HCT116 (cell line): ENCODE data around the gene CDKAL1. TPM values are rescaled to one million over a fixed set of nuclear protein-coding genes. Genes with fewer than 3 reads are reported as not detected.

Experiments
- ATAC-seq: fragments of 200-7000 bp; cut with Tn5 transposase; 2 replicates; pipeline ENCODE4 v1.9.1; 2020; ENCODE audit warnings: mild to moderate bottlenecking, moderate library complexity
- BruUV-seq: library from RNA; stranded (reverse); fragments of 400-500 nt; replicated peaks from 2 replicates; lab custom pipeline; 2021; lab: Mats Ljungman, UMichigan
- CTCF ChIA-PET: fragments of 300-600 bp; sonication (Branson Sonifier 250); formaldehyde crosslinking; loops from one replicate; lab custom pipeline; 2021; ENCODE audit warnings: antibody characterized with exemption; lab: Charles Lee
- POLR2A ChIA-PET: fragments of 300-600, 350-600 bp; sonication (Branson Sonifier 250); formaldehyde crosslinking; loops from one replicate; lab custom pipeline; 2021; ENCODE audit warnings: antibody characterized with exemption; lab: Charles Lee
- RAD21 ChIA-PET, 2 experiments: fragments of 300-600 bp; sonication (Branson Sonifier 250); formaldehyde crosslinking; loops; one replicate each; lab custom pipeline; 2023; ENCODE audit warnings: low total read pairs in 2 of 2; ENCODE audit not compliant: uncharacterized antibody in 2 of 2, unreplicated experiment in 2 of 2, low non-redundant PET in 1 of 2; lab: Charles Lee
- DNase-seq: peaks from one replicate; pipeline ENCODE4 v3.0.0-alpha.2; 2010; ENCODE audit warnings: low read depth, low spot score
- H2AFZ ChIP-seq: fragments of 200-600 bp; shearing (Covaris generic), sonication (generic); 2 replicates; pipeline ENCODE4 v1.6.1; 2017; ENCODE audit warnings: low read depth, mixed run types, mixed read lengths, antibody characterized with exemption, low read length; ENCODE audit not compliant: poor library complexity, severe bottlenecking
- H3K27ac ChIP-seq: 2 replicates; pipeline ENCODE4 v1.5.1; 2012; ENCODE audit warnings: low read depth, low read length
- H3K27me3 ChIP-seq: fragments of 200-600 bp; sonication (generic); 2 replicates; pipeline ENCODE4 v1.6.1; 2016; ENCODE audit warnings: mixed run types, low read length, mixed read lengths; ENCODE audit not compliant: insufficient read depth
- H3K36me3 ChIP-seq, 2 experiments: fragments of 200-500 bp in 1 of 2; fragments of 200-600 bp in 1 of 2; sonication (Bioruptor generic) in 1 of 2; sonication (generic) in 1 of 2; 2 replicates each; pipeline versions ENCODE4 v1.5.1 to v1.6.1; 2014 to 2016; ENCODE audit warnings: low read length in 2 of 2, inconsistent platforms in 1 of 2, mixed read lengths in 1 of 2, mixed run types in 1 of 2; ENCODE audit not compliant: insufficient read depth in 2 of 2, control insufficient read depth in 1 of 2
- H3K4me1 ChIP-seq, 2 experiments: fragments of 200-600 bp in 1 of 2; sonication (generic) in 1 of 2; 2 replicates each; pipeline versions ENCODE4 v1.5.1 to v1.6.1; 2012 to 2017; ENCODE audit warnings: low read length in 2 of 2, inconsistent platforms in 1 of 2, mild to moderate bottlenecking in 1 of 2, mixed read lengths in 1 of 2, mixed run types in 1 of 2, moderate library complexity in 1 of 2; ENCODE audit not compliant: insufficient read depth in 2 of 2, control insufficient read depth in 1 of 2
- H3K4me2 ChIP-seq: fragments of 200-600 bp; sonication (generic); 2 replicates; pipeline ENCODE4 v1.6.1; 2017; ENCODE audit warnings: mixed run types, low read length, mixed read lengths
- H3K4me3 ChIP-seq, 2 experiments: fragments of 200-600 bp in 1 of 2; sonication (generic) in 1 of 2; replicated peaks in 1 of 2; 2 replicates each; pipeline ENCODE4 v1.5.1; 2011 to 2016; ENCODE audit warnings: low read length in 2 of 2, control low read depth in 1 of 2, low read depth in 1 of 2, mild to moderate bottlenecking in 1 of 2, mixed read lengths in 1 of 2, mixed run types in 1 of 2
- H3K79me2 ChIP-seq: fragments of 200-600 bp; sonication (generic); 2 replicates; pipeline ENCODE4 v1.6.1; 2017; ENCODE audit warnings: mild to moderate bottlenecking, mixed run types, low read length, moderate library complexity, mixed read lengths; ENCODE audit not compliant: insufficient read depth
- H3K9ac ChIP-seq: fragments of 200-600 bp; sonication (generic); 2 replicates; pipeline ENCODE4 v1.6.1; 2016; ENCODE audit warnings: low read length, mixed read lengths
- H3K9me2 ChIP-seq: fragments of 200-600 bp; sonication (generic), shearing (Covaris generic); 2 replicates; pipeline ENCODE4 v1.6.1; 2017; ENCODE audit warnings: mixed run types, mild to moderate bottlenecking, moderate library complexity; ENCODE audit not compliant: insufficient read depth
- H3K9me3 ChIP-seq, 2 experiments: fragments of 200-500 bp in 1 of 2; fragments of 200-600 bp in 1 of 2; sonication (Bioruptor generic) in 1 of 2; sonication (generic) in 1 of 2; 2 replicates each; pipeline ENCODE4 v1.6.1; 2014 to 2017; ENCODE audit warnings: low read length in 2 of 2, mixed read lengths in 2 of 2, inconsistent platforms in 1 of 2, low read depth in 1 of 2, mild to moderate bottlenecking in 1 of 2, mixed run types in 1 of 2, moderate library complexity in 1 of 2; ENCODE audit not compliant: control insufficient read depth in 1 of 2, insufficient read depth in 1 of 2
- H4K20me1 ChIP-seq: fragments of 200-600 bp; sonication (generic), shearing (Covaris generic); 2 replicates; pipeline ENCODE4 v1.6.1; 2017; ENCODE audit warnings: mixed run types, mild to moderate bottlenecking, moderate library complexity; ENCODE audit not compliant: insufficient read depth
- CEBPB ChIP-seq: IDR thresholded peaks from 2 replicates; pipeline ENCODE4 v1.6.1; 2012; ENCODE audit warnings: low read depth
- ELF1 ChIP-seq: IDR thresholded peaks from 2 replicates; pipeline ENCODE4 v1.6.1; 2012; ENCODE audit warnings: low read depth, borderline replicate concordance
- EZH2phosphoT487 ChIP-seq: fragments of 200-600 bp; IDR thresholded peaks from 2 replicates; pipeline ENCODE4 v1.6.1; 2018; ENCODE audit warnings: antibody characterized with exemption, borderline replicate concordance
- FOSL1 ChIP-seq: IDR thresholded peaks from 2 replicates; pipeline ENCODE4 v1.6.1; 2012; ENCODE audit warnings: low read depth
- JUND ChIP-seq: IDR thresholded peaks from 2 replicates; pipeline ENCODE4 v1.6.1; 2012
- POLR2AphosphoS5 ChIP-seq: IDR thresholded peaks from 2 replicates; pipeline ENCODE4 v1.6.1; 2011; ENCODE audit warnings: mild to moderate bottlenecking, low read depth, low read length, moderate library complexity
- RAD21 ChIP-seq: IDR thresholded peaks from 2 replicates; pipeline ENCODE4 v1.6.1; 2012; ENCODE audit warnings: low read depth, mild to moderate bottlenecking
- SIN3A ChIP-seq: IDR thresholded peaks from 2 replicates; pipeline ENCODE4 v1.6.1; 2012; ENCODE audit warnings: low read depth
- TCF7L2 ChIP-seq: IDR thresholded peaks from 2 replicates; pipeline ENCODE4 v1.7.0; 2011; ENCODE audit warnings: borderline replicate concordance, inconsistent platforms; ENCODE audit not compliant: insufficient read depth, insufficient read length; ENCODE audit errors: extremely low read depth
- YY1 ChIP-seq: IDR thresholded peaks from 2 replicates; pipeline ENCODE4 v1.6.1; 2011; ENCODE audit warnings: low read length, low read depth, moderate library complexity, mild to moderate bottlenecking; ENCODE audit not compliant: insufficient replicate concordance; ENCODE audit errors: extremely low read depth
- intact Hi-C: fragments of 100-400 bp; cut with micrococcal nuclease; formaldehyde crosslinking; loops from 2 replicates; pipeline ENCODE4 v1.10.0; 2022
- total RNA-seq: library from RNA; stranded (reverse); gene quantifications from one replicate; pipeline ENCODE4 v1.2.1, GENCODE V29; 2021; ENCODE audit not compliant: unreplicated experiment
- TF ChIP-seq, protein P1 (sequence below), 3 experiments: fragments of 200-600 bp in 1 of 3; sonication (generic) in 1 of 3; IDR thresholded peaks in 2 of 3; conservative IDR thresholded peaks in 1 of 3; 2 replicates each; pipeline ENCODE4 v1.5.1; 2012 to 2017; ENCODE audit warnings: low read depth in 2 of 3, low read length in 2 of 3, antibody characterized with exemption in 1 of 3, borderline replicate concordance in 1 of 3, control low read depth in 1 of 3, mild to moderate bottlenecking in 1 of 3, mixed read lengths in 1 of 3, mixed run types in 1 of 3, moderate library complexity in 1 of 3; ENCODE audit not compliant: insufficient read depth in 1 of 3
- TF ChIP-seq, protein P2 (sequence below): IDR thresholded peaks from 2 replicates; pipeline ENCODE4 v1.6.1; 2011; ENCODE audit warnings: mild to moderate bottlenecking, low read length, moderate library complexity; ENCODE audit not compliant: insufficient replicate concordance; ENCODE audit errors: extremely low read depth

CDKAL1 gene
- total RNA-seq, 1 experiment from 2014 or later: 14.9 TPM

GRCh38 chr6:21080221-21080620 lies 546.0 kb downstream of the CDKAL1 start:
- Histone ChIP-seq H4K20me1 (no peaks in the 10 kb centered on the region), H3K9ac (no peak overlapping the region), H3K27ac (no peak overlapping the region), H3K36me3 (no peaks in the 10 kb centered on the region), H3K4me3 (no peak overlapping the region), H3K79me2 (no peaks in the 10 kb centered on the region)
- intact Hi-C loops: no loop called here
- ChIA-PET POLR2A (no interaction called here), CTCF (no interaction called here), RAD21 (no interaction called here)
- DNase-seq (no peak), ATAC-seq (no peak)
- no TSS peak for BruUV-seq
- no peak for TF ChIP-seq YY1
- TF ChIP-seq EZH2phosphoT487: no peak
- TF ChIP-seq, protein P1, sequence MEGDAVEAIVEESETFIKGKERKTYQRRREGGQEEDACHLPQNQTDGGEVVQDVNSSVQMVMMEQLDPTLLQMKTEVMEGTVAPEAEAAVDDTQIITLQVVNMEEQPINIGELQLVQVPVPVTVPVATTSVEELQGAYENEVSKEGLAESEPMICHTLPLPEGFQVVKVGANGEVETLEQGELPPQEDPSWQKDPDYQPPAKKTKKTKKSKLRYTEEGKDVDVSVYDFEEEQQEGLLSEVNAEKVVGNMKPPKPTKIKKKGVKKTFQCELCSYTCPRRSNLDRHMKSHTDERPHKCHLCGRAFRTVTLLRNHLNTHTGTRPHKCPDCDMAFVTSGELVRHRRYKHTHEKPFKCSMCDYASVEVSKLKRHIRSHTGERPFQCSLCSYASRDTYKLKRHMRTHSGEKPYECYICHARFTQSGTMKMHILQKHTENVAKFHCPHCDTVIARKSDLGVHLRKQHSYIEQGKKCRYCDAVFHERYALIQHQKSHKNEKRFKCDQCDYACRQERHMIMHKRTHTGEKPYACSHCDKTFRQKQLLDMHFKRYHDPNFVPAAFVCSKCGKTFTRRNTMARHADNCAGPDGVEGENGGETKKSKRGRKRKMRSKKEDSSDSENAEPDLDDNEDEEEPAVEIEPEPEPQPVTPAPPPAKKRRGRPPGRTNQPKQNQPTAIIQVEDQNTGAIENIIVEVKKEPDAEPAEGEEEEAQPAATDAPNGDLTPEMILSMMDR (IDR thresholded peaks at IDR 0.05 in 2 of 3, conservative IDR thresholded peaks at IDR 0.05 in 1 of 3; ENCODE audit: borderline replicate concordance in 1 of 3, insufficient read depth in 1 of 3, low read depth in 2 of 3, low read length in 2 of 3): no peak
- no peak for TF ChIP-seq ELF1
- TF ChIP-seq, protein P2, sequence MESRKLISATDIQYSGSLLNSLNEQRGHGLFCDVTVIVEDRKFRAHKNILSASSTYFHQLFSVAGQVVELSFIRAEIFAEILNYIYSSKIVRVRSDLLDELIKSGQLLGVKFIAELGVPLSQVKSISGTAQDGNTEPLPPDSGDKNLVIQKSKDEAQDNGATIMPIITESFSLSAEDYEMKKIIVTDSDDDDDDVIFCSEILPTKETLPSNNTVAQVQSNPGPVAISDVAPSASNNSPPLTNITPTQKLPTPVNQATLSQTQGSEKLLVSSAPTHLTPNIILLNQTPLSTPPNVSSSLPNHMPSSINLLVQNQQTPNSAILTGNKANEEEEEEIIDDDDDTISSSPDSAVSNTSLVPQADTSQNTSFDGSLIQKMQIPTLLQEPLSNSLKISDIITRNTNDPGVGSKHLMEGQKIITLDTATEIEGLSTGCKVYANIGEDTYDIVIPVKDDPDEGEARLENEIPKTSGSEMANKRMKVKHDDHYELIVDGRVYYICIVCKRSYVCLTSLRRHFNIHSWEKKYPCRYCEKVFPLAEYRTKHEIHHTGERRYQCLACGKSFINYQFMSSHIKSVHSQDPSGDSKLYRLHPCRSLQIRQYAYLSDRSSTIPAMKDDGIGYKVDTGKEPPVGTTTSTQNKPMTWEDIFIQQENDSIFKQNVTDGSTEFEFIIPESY: no peak
- no peak for TF ChIP-seq JUND
- TF ChIP-seq RAD21: no peak
- TF ChIP-seq CEBPB: no peak
- no peak for TF ChIP-seq TCF7L2
- no peak for TF ChIP-seq POLR2AphosphoS5
- TF ChIP-seq FOSL1: no peak
- no peak for TF ChIP-seq SIN3A
- TF ChIP-seq, all 23 proteins: peak for 0
- Histone ChIP-seq H3K27me3 (no peaks in the 10 kb centered on the region), H3K4me1 (no peaks in the 10 kb centered on the region), H2AFZ (no peak overlapping the region), H3K9me3 (no peaks in the 10 kb centered on the region), H3K9me2 (no peaks in the 10 kb centered on the region), H3K4me2 (no peak overlapping the region)
